Measurements from ENCODE around the gene GNA14.
A peak's percentile ranks its signal among the peaks of the same experiment; 100 is the strongest.

GNA14 gene

GRCh38 chr9:77475641-77476473 lies 172.3 kb downstream of the GNA14 start:
- Mint-ChIP-seq H3K36me3 (ENCODE audit: low read depth) (no peaks in the 10 kb centered on the region), H3K4me3 (peak overlapping the region; percentile 32), H3K4me1 (ENCODE audit: low read depth) (peaks cover 22% of the 10 kb centered on the region), H3K27me3 (no peaks in the 10 kb centered on the region), H3K27ac (peak overlapping the region; percentile 87), H3K9me3 (no peaks in the 10 kb centered on the region)

- no peaks in the 10 kb centered on the region for H3K9me3 Mint-ChIP-seq
- H3K36me3 Mint-ChIP-seq (ENCODE audit: low read depth), result no peaks in the 10 kb centered on the region
- peaks cover 22% of the 10 kb centered on the region for H3K4me1 Mint-ChIP-seq (ENCODE audit: low read depth)
- no peak overlapping the region for H3K4me3 Mint-ChIP-seq
- H3K27ac Mint-ChIP-seq, result no peak overlapping the region
- no peaks in the 10 kb centered on the region for H3K27me3 Mint-ChIP-seq
Measured at GRCh38 chr9:77474936-77475335, 173.2 kb downstream of the GNA14 start.

- Mint-ChIP-seq H3K4me1 (ENCODE audit: low read depth) (peaks cover 22% of the 10 kb centered on the region), H3K4me3 (no peak overlapping the region), H3K27ac (no peak overlapping the region), H3K27me3 (no peaks in the 10 kb centered on the region), H3K36me3 (ENCODE audit: low read depth) (no peaks in the 10 kb centered on the region), H3K9me3 (no peaks in the 10 kb centered on the region)
Measured at GRCh38 chr9:77472646-77473045, 175.5 kb downstream of the GNA14 start.

GRCh38 chr9:77471572-77471971 lies 176.6 kb downstream of the GNA14 start:
- H3K27ac Mint-ChIP-seq, result no peak overlapping the region
- H3K27me3 Mint-ChIP-seq, result no peaks in the 10 kb centered on the region
- H3K4me1 Mint-ChIP-seq (ENCODE audit: low read depth), result peaks cover 15% of the 10 kb centered on the region
- no peaks in the 10 kb centered on the region for H3K36me3 Mint-ChIP-seq (ENCODE audit: low read depth)
- H3K9me3 Mint-ChIP-seq, result no peaks in the 10 kb centered on the region
- no peak overlapping the region for H3K4me3 Mint-ChIP-seq

- no peaks in the 10 kb centered on the region for H3K9me3 Mint-ChIP-seq
- H3K36me3 Mint-ChIP-seq (ENCODE audit: low read depth), result no peaks in the 10 kb centered on the region
- H3K27ac Mint-ChIP-seq, result no peak overlapping the region
- no peak overlapping the region for H3K4me3 Mint-ChIP-seq
- no peaks in the 10 kb centered on the region for H3K4me1 Mint-ChIP-seq (ENCODE audit: low read depth)
- H3K27me3 Mint-ChIP-seq, result peaks cover 8% of the 10 kb centered on the region
Measured at GRCh38 chr9:77469515-77470231, 178.4 kb downstream of the GNA14 start.

- H3K9me3 Mint-ChIP-seq, result no peaks in the 10 kb centered on the region
Measured at GRCh38 chr9:77464661-77465060, 183.5 kb downstream of the GNA14 start.

GRCh38 chr9:77463151-77463550 lies 185.0 kb downstream of the GNA14 start:
- Mint-ChIP-seq H3K9me3 (no peaks in the 10 kb centered on the region), H3K27me3 (peaks cover 8% of the 10 kb centered on the region), H3K27ac (no peak overlapping the region), H3K4me1 (ENCODE audit: low read depth) (no peaks in the 10 kb centered on the region), H3K4me3 (no peak overlapping the region), H3K36me3 (ENCODE audit: low read depth) (no peaks in the 10 kb centered on the region)

More at GRCh38 chr9:77464661-77465060, 183.5 kb downstream of the GNA14 start:
- H3K4me3 Mint-ChIP-seq, result no peak overlapping the region
- peaks cover 8% of the 10 kb centered on the region for H3K27me3 Mint-ChIP-seq
- no peaks in the 10 kb centered on the region for H3K36me3 Mint-ChIP-seq (ENCODE audit: low read depth)
- peak overlapping the region; percentile 41 for H3K27ac Mint-ChIP-seq
- no peaks in the 10 kb centered on the region for H3K4me1 Mint-ChIP-seq (ENCODE audit: low read depth)

- Mint-ChIP-seq H3K27me3 (peaks cover 8% of the 10 kb centered on the region), H3K4me1 (ENCODE audit: low read depth) (no peaks in the 10 kb centered on the region), H3K36me3 (ENCODE audit: low read depth) (no peaks in the 10 kb centered on the region), H3K4me3 (no peak overlapping the region), H3K9me3 (no peaks in the 10 kb centered on the region), H3K27ac (no peak overlapping the region)
Measured at GRCh38 chr9:77462066-77462465, 186.1 kb downstream of the GNA14 start.

GRCh38 chr9:77460938-77461337 lies 187.2 kb downstream of the GNA14 start:
- H3K36me3 Mint-ChIP-seq (ENCODE audit: low read depth), result no peaks in the 10 kb centered on the region

GRCh38 chr9:77457916-77458592 lies 190.1 kb downstream of the GNA14 start:
- no peak overlapping the region for H3K4me3 Mint-ChIP-seq
- H3K36me3 Mint-ChIP-seq (ENCODE audit: low read depth), result no peaks in the 10 kb centered on the region
- H3K27me3 Mint-ChIP-seq, result no peaks in the 10 kb centered on the region
- H3K9me3 Mint-ChIP-seq, result no peaks in the 10 kb centered on the region
- H3K27ac Mint-ChIP-seq, result no peak overlapping the region
- H3K4me1 Mint-ChIP-seq (ENCODE audit: low read depth), result peaks cover 6% of the 10 kb centered on the region

More at GRCh38 chr9:77460938-77461337, 187.2 kb downstream of the GNA14 start:
- Mint-ChIP-seq H3K27me3 (peaks cover 6% of the 10 kb centered on the region), H3K27ac (no peak overlapping the region), H3K4me1 (ENCODE audit: low read depth) (no peaks in the 10 kb centered on the region), H3K4me3 (no peak overlapping the region), H3K9me3 (no peaks in the 10 kb centered on the region)

GRCh38 chr9:77456829-77457437 lies 191.2 kb downstream of the GNA14 start:
- H3K4me3 Mint-ChIP-seq, result no peak overlapping the region
- H3K27me3 Mint-ChIP-seq, result no peaks in the 10 kb centered on the region
- H3K4me1 Mint-ChIP-seq (ENCODE audit: low read depth), result peaks cover 6% of the 10 kb centered on the region
- no peaks in the 10 kb centered on the region for H3K9me3 Mint-ChIP-seq
- no peak overlapping the region for H3K27ac Mint-ChIP-seq
- no peaks in the 10 kb centered on the region for H3K36me3 Mint-ChIP-seq (ENCODE audit: low read depth)

- Mint-ChIP-seq H3K9me3 (no peaks in the 10 kb centered on the region), H3K27ac (no peak overlapping the region), H3K27me3 (no peaks in the 10 kb centered on the region), H3K4me3 (no peak overlapping the region), H3K36me3 (ENCODE audit: low read depth) (no peaks in the 10 kb centered on the region), H3K4me1 (ENCODE audit: low read depth) (peaks cover 6% of the 10 kb centered on the region)
Measured at GRCh38 chr9:77455312-77455927, 192.7 kb downstream of the GNA14 start.

- H3K36me3 Mint-ChIP-seq (ENCODE audit: low read depth), result no peaks in the 10 kb centered on the region
- no peak overlapping the region for H3K27ac Mint-ChIP-seq
- H3K27me3 Mint-ChIP-seq, result no peaks in the 10 kb centered on the region
- H3K9me3 Mint-ChIP-seq, result no peaks in the 10 kb centered on the region
- H3K4me3 Mint-ChIP-seq, result no peak overlapping the region
- H3K4me1 Mint-ChIP-seq (ENCODE audit: low read depth), result peaks cover 6% of the 10 kb centered on the region
Measured at GRCh38 chr9:77454663-77455062, 193.5 kb downstream of the GNA14 start.

GRCh38 chr9:77453825-77454647 lies 194.1 kb downstream of the GNA14 start:
- Mint-ChIP-seq H3K36me3 (ENCODE audit: low read depth) (no peaks in the 10 kb centered on the region), H3K27ac (no peak overlapping the region), H3K4me1 (ENCODE audit: low read depth) (peaks cover 6% of the 10 kb centered on the region), H3K9me3 (no peaks in the 10 kb centered on the region), H3K27me3 (no peaks in the 10 kb centered on the region), H3K4me3 (peak overlapping the region; percentile 69)
